ENCODE results near the gene PLCB1. TPM values are rescaled to one million over a fixed set of nuclear protein-coding genes. Genes with fewer than 3 reads are reported as not detected.

Gene PLCB1
- total RNA-seq, 1 experiment from 2014 or later = 4.4 TPM

GRCh38 chr20:8571611-8572010, 439.5 kb downstream of the PLCB1 start:
- intact Hi-C loops (cut with micrococcal nuclease) = no loop called here
- H3K4me3 ChIP-seq (ENCODE audit: low read length) = no peak overlapping the region
- POLR2A ChIA-PET (ENCODE audit: unreplicated experiment) = no interaction called here
- H3F3A ChIP-seq (ENCODE audit: low read length, unreplicated experiment) = no peaks in the 10 kb centered on the region
- H3K4me1 ChIP-seq (ENCODE audit: insufficient read depth, low read length) = no peaks in the 10 kb centered on the region
- H3K9me2 ChIP-seq (replicated peaks; ENCODE audit: low read length) = no peaks in the 10 kb centered on the region
- no peaks in the 10 kb centered on the region for H3K36me3 ChIP-seq (ENCODE audit: low read depth, low read length)
- H3K27me3 ChIP-seq (ENCODE audit: low read length) = peaks cover 22% of the 10 kb centered on the region
- CTCF ChIA-PET = no interaction called here
- ATAC-seq = no peak
- no peak for DNase-seq
- no TSS peak for BruUV-seq (replicated peaks)
- H3K4me2 ChIP-seq (ENCODE audit: low read length) = no peak overlapping the region
- TF ChIP-seq EZH2phosphoT487 (IDR thresholded peaks at IDR 0.05; ENCODE audit: borderline replicate concordance, low read length) = no peak
- TF ChIP-seq CTCF (conservative IDR thresholded peaks at IDR 0.05; ENCODE audit: low read depth, low read length) = no peak
- TF ChIP-seq EZH2 (IDR thresholded peaks at IDR 0.05; ENCODE audit: low read length, unreplicated experiment) = no peak
- H4K20me1 ChIP-seq (ENCODE audit: low read length) = no peaks in the 10 kb centered on the region
- H3K9ac ChIP-seq (ENCODE audit: low read length) = no peak overlapping the region
- H3K9me3 ChIP-seq (ENCODE audit: low read length) = no peaks in the 10 kb centered on the region
- no peaks in the 10 kb centered on the region for H3K79me2 ChIP-seq (ENCODE audit: low read length)
- H3K27ac ChIP-seq (ENCODE audit: low read length) = no peak overlapping the region
- H2AFZ ChIP-seq (ENCODE audit: low read length) = no peak overlapping the region

- Histone ChIP-seq H3K9me2 (replicated peaks; ENCODE audit: low read length) (no peaks in the 10 kb centered on the region), H3K4me1 (ENCODE audit: insufficient read depth, low read length) (no peaks in the 10 kb centered on the region), H4K20me1 (ENCODE audit: low read length) (no peaks in the 10 kb centered on the region), H3K9ac (ENCODE audit: low read length) (no peak overlapping the region), H3K27ac (ENCODE audit: low read length) (no peak overlapping the region), H2AFZ (ENCODE audit: low read length) (no peak overlapping the region), H3K79me2 (ENCODE audit: low read length) (no peaks in the 10 kb centered on the region), H3K36me3 (ENCODE audit: low read depth, low read length) (no peaks in the 10 kb centered on the region), H3K4me2 (ENCODE audit: low read length) (no peak overlapping the region), H3K9me3 (ENCODE audit: low read length) (no peaks in the 10 kb centered on the region), H3F3A (ENCODE audit: low read length, unreplicated experiment) (no peaks in the 10 kb centered on the region), H3K27me3 (ENCODE audit: low read length) (peaks cover 7% of the 10 kb centered on the region; the same call in 1 of the 2 replicates), H3K4me3 (ENCODE audit: low read length) (no peak overlapping the region)
- DNase-seq (no peak), ATAC-seq (no peak)
- intact Hi-C loops (cut with micrococcal nuclease) = no loop called here
- TF ChIP-seq EZH2phosphoT487 (IDR thresholded peaks at IDR 0.05; ENCODE audit: borderline replicate concordance, low read length) = no peak
- no peak for TF ChIP-seq CTCF (conservative IDR thresholded peaks at IDR 0.05; ENCODE audit: low read depth, low read length)
- ChIA-PET POLR2A (ENCODE audit: unreplicated experiment) (no interaction called here), CTCF (no interaction called here)
- no TSS peak for BruUV-seq (replicated peaks)
Measured at GRCh38 chr20:8573686-8574085, 441.6 kb downstream of the PLCB1 start.

- H3K4me3 ChIP-seq (ENCODE audit: low read length) = no peak overlapping the region
- ChIA-PET CTCF (no interaction called here), POLR2A (ENCODE audit: unreplicated experiment) (no interaction called here)
- no peaks in the 10 kb centered on the region for H3K4me1 ChIP-seq (ENCODE audit: insufficient read depth, low read length)
- DNase-seq (no peak), ATAC-seq (no peak)
- peaks cover 8% of the 10 kb centered on the region; the same call in 1 of the 2 replicates for H3K27me3 ChIP-seq (ENCODE audit: low read length)
- no peaks in the 10 kb centered on the region for H3K9me3 ChIP-seq (ENCODE audit: low read length)
- intact Hi-C loops (cut with micrococcal nuclease) = no loop called here
- H3F3A ChIP-seq (ENCODE audit: low read length, unreplicated experiment) = no peaks in the 10 kb centered on the region
- H3K9me2 ChIP-seq (replicated peaks; ENCODE audit: low read length) = no peaks in the 10 kb centered on the region
- BruUV-seq (replicated peaks) = no TSS peak
- H3K79me2 ChIP-seq (ENCODE audit: low read length) = no peaks in the 10 kb centered on the region
- no peak overlapping the region for H3K4me2 ChIP-seq (ENCODE audit: low read length)
- no peaks in the 10 kb centered on the region for H3K36me3 ChIP-seq (ENCODE audit: low read depth, low read length)
- H4K20me1 ChIP-seq (ENCODE audit: low read length) = no peaks in the 10 kb centered on the region
- H3K27ac ChIP-seq (ENCODE audit: low read length) = no peak overlapping the region
- H3K9ac ChIP-seq (ENCODE audit: low read length) = no peak overlapping the region
- no peak for TF ChIP-seq CTCF (conservative IDR thresholded peaks at IDR 0.05; ENCODE audit: low read depth, low read length)
- no peak overlapping the region for H2AFZ ChIP-seq (ENCODE audit: low read length)
Measured at GRCh38 chr20:8575114-8575513, 443.0 kb downstream of the PLCB1 start.

Data from PC-3 (cell line).